Measurements from ENCODE around the gene FNDC3B. TPM values are rescaled to one million over a fixed set of nuclear protein-coding genes. Genes with fewer than 3 reads are reported as not detected.

Gene FNDC3B
- total RNA-seq, 1 donor from 2014 or later, result 29.5 TPM

GRCh38 chr3:172314591-172315160 lies 275.3 kb downstream of the FNDC3B start:
- Mint-ChIP-seq H3K36me3 (peaks cover 43% of the 10 kb centered on the region), H3K4me1 (peaks cover 17% of the 10 kb centered on the region), H3K9me3 (no peaks in the 10 kb centered on the region), H3K27ac (no peak overlapping the region), H3K4me3 (no peak overlapping the region), H3K27me3 (ENCODE audit: insufficient read depth, low read depth) (no peaks in the 10 kb centered on the region)
- no peak for DNase-seq (ENCODE audit: low spot score)
- Histone ChIP-seq H3K4me3 (no peak overlapping the region), H3K4me2 (no peak overlapping the region), H3K79me2 (ENCODE audit: low read depth) (no peaks in the 10 kb centered on the region), H3K9me3 (ENCODE audit: low read depth) (no peaks in the 10 kb centered on the region), H3F3A (ENCODE audit: low read depth) (peaks cover 4% of the 10 kb centered on the region), H3K27me3 (no peaks in the 10 kb centered on the region), H2AFZ (replicated peaks) (no peak overlapping the region), H3K9ac (no peak overlapping the region), H3K36me3 (peaks cover 4% of the 10 kb centered on the region), H4K20me1 (ENCODE audit: low read depth) (peaks cover under 1% of the 10 kb centered on the region), H3K27ac (no peak overlapping the region), H3K4me1 (peaks cover 11% of the 10 kb centered on the region)
- TF ChIP-seq CTCF (IDR thresholded peaks at IDR 0.05) (no peak), EZH2phosphoT487 (IDR thresholded peaks at IDR 0.05) (no peak), EZH2 (IDR thresholded peaks at IDR 0.05) (no peak)

- Mint-ChIP-seq H3K4me3 (no peak overlapping the region), H3K27ac (no peak overlapping the region), H3K27me3 (ENCODE audit: insufficient read depth, low read depth) (no peaks in the 10 kb centered on the region), H3K36me3 (peaks cover 41% of the 10 kb centered on the region), H3K4me1 (peaks cover 17% of the 10 kb centered on the region), H3K9me3 (no peaks in the 10 kb centered on the region)
- Histone ChIP-seq H3K4me3 (no peak overlapping the region), H3F3A (ENCODE audit: low read depth) (no peaks in the 10 kb centered on the region), H3K36me3 (peaks cover 4% of the 10 kb centered on the region), H2AFZ (replicated peaks) (no peak overlapping the region), H3K27me3 (no peaks in the 10 kb centered on the region), H3K9me3 (ENCODE audit: low read depth) (no peaks in the 10 kb centered on the region), H3K4me2 (no peak overlapping the region), H3K27ac (no peak overlapping the region), H3K4me1 (peaks cover 3% of the 10 kb centered on the region), H3K9ac (no peak overlapping the region), H4K20me1 (ENCODE audit: low read depth) (no peaks in the 10 kb centered on the region), H3K79me2 (ENCODE audit: low read depth) (no peaks in the 10 kb centered on the region)
- TF ChIP-seq EZH2phosphoT487 (IDR thresholded peaks at IDR 0.05) (no peak), EZH2 (IDR thresholded peaks at IDR 0.05) (no peak), CTCF (IDR thresholded peaks at IDR 0.05) (no peak)
- no peak for DNase-seq (ENCODE audit: low spot score)
Observed at GRCh38 chr3:172315401-172316091, 276.2 kb downstream of the FNDC3B start.

- no peaks in the 10 kb centered on the region for H3K79me2 ChIP-seq (ENCODE audit: low read depth)
- TF ChIP-seq CTCF (IDR thresholded peaks at IDR 0.05), result no peak
- TF ChIP-seq EZH2 (IDR thresholded peaks at IDR 0.05), result no peak
- TF ChIP-seq EZH2phosphoT487 (IDR thresholded peaks at IDR 0.05), result no peak
- no peak overlapping the region for H3K4me3 Mint-ChIP-seq
- H3K9me3 Mint-ChIP-seq, result no peaks in the 10 kb centered on the region
- H4K20me1 ChIP-seq (ENCODE audit: low read depth), result no peaks in the 10 kb centered on the region
- H3K27me3 Mint-ChIP-seq (ENCODE audit: insufficient read depth, low read depth), result no peaks in the 10 kb centered on the region
- H3K36me3 Mint-ChIP-seq, result peaks cover 36% of the 10 kb centered on the region
- no peaks in the 10 kb centered on the region for H3K27me3 ChIP-seq
- H3K27ac ChIP-seq, result no peak overlapping the region
- peaks cover 17% of the 10 kb centered on the region for H3K4me1 Mint-ChIP-seq
- no peaks in the 10 kb centered on the region for H3K9me3 ChIP-seq (ENCODE audit: low read depth)
- H3K36me3 ChIP-seq, result no peaks in the 10 kb centered on the region
- H3K4me1 ChIP-seq, result peaks cover 3% of the 10 kb centered on the region
- no peak overlapping the region for H3K27ac Mint-ChIP-seq
- DNase-seq (ENCODE audit: low spot score), result no peak
- H3K4me2 ChIP-seq, result no peak overlapping the region
- no peak overlapping the region for H3K9ac ChIP-seq
- H2AFZ ChIP-seq (replicated peaks), result no peak overlapping the region
- H3K4me3 ChIP-seq, result no peak overlapping the region
- H3F3A ChIP-seq (ENCODE audit: low read depth), result no peaks in the 10 kb centered on the region
Observed at GRCh38 chr3:172316758-172317157, 277.4 kb downstream of the FNDC3B start.

Data from neural progenitor cell (in vitro differentiated cells).